Gastrocnemius medialis (tissue), 4 donors: ENCODE measurements around the gene HOXD8. TPM values are rescaled to one million over a fixed set of nuclear protein-coding genes. Genes with fewer than 3 reads are reported as not detected.

Experiments
- ATAC-seq, 2 donors: fragments of 150-250 bp; one replicate each; pipeline ENCODE4 v1.9.1; 2016
- DNase-seq, 2 donors: peaks; one replicate each; pipeline ENCODE4 v3.0.0-alpha.2; 2019
- H3K27ac ChIP-seq, 4 donors: fragments of 200-600 bp; sonication (generic); 1 replicate in 1 of 4; 2 replicates in 3 of 4; pipeline ENCODE4 v1.5.1; 2016 to 2018; ENCODE audit warnings: mild to moderate bottlenecking in 2 of 4, moderate library complexity in 1 of 4
- H3K27me3 ChIP-seq, 3 donors: fragments of 200-600 bp; sonication (generic) in 2 of 3; 1 replicate in 1 of 3; 2 replicates in 2 of 3; pipeline versions ENCODE4 v1.5.1 to v1.6.0; 2016 to 2019; ENCODE audit warnings: mild to moderate bottlenecking in 1 of 3, moderate library complexity in 1 of 3
- H3K36me3 ChIP-seq, 2 donors: fragments of 200-600 bp; sonication (generic) in 1 of 2; one replicate each; pipeline ENCODE4 v1.5.1; 2017 to 2018
- H3K4me1 ChIP-seq, 2 donors: fragments of 200-600 bp; sonication (generic) in 1 of 2; one replicate each; pipeline ENCODE4 v1.5.1; 2016 to 2017; ENCODE audit warnings: mild to moderate bottlenecking in 2 of 2
- H3K4me3 ChIP-seq, 4 donors: fragments of 200-600 bp; sonication (generic) in 3 of 4; 1 replicate in 1 of 4; 2 replicates in 3 of 4; pipeline ENCODE4 v1.5.1; 2016 to 2019; ENCODE audit warnings: mild to moderate bottlenecking in 2 of 4
- H3K9me3 ChIP-seq, 3 donors: fragments of 200-600 bp; sonication (generic) in 2 of 3; 1 replicate in 1 of 3; 2 replicates in 2 of 3; pipeline ENCODE4 v1.5.1; 2016 to 2019
- POLR2A ChIP-seq, 2 donors: fragments of 450-650 bp; IDR thresholded peaks; one replicate each; pipeline ENCODE4 v1.6.1; 2017; ENCODE audit warnings: antibody characterized with exemption in 2 of 2, mild to moderate bottlenecking in 2 of 2, moderate library complexity in 2 of 2
- in situ Hi-C, 4 donors: fragments of 200-750 bp; cut with MboI; loops; one replicate each; pipeline versions ENCODE4 v1.15.0 to v1.8.0; 2017; ENCODE audit warnings: low sequenced_read_pairs in 4 of 4
- intact Hi-C: fragments of 100-400 bp; cut with DNase I; formaldehyde crosslinking; loops from one replicate; pipeline ENCODE4 v1.15.1; 2023; ENCODE audit warnings: low total_unique reads
- total RNA-seq, 4 donors: library from RNA; depleted of rRNA; stranded (reverse); fragments of >200 nt; gene quantifications; one replicate each; pipeline versions ENCODE4 v1.1.0 to v1.2.3, GENCODE V29; 2016
- TF ChIP-seq, protein P1 (sequence below), 5 experiments: fragments of 450-650 bp in 3 of 5; fragments of 200-600 bp in 2 of 5; sonication (generic) in 2 of 5; IDR thresholded peaks in 4 of 5; conservative IDR thresholded peaks in 1 of 5; 1 replicate in 4 of 5; 2 replicates in 1 of 5; pipeline ENCODE4 v1.5.1; 2016 to 2019; ENCODE audit warnings: antibody characterized with exemption in 5 of 5, mild to moderate bottlenecking in 3 of 5, moderate library complexity in 3 of 5

Gene HOXD8
- total RNA-seq, 4 donors from 2014 or later = 4.0 to 12.0 (median 7.2) TPM

DNA sequence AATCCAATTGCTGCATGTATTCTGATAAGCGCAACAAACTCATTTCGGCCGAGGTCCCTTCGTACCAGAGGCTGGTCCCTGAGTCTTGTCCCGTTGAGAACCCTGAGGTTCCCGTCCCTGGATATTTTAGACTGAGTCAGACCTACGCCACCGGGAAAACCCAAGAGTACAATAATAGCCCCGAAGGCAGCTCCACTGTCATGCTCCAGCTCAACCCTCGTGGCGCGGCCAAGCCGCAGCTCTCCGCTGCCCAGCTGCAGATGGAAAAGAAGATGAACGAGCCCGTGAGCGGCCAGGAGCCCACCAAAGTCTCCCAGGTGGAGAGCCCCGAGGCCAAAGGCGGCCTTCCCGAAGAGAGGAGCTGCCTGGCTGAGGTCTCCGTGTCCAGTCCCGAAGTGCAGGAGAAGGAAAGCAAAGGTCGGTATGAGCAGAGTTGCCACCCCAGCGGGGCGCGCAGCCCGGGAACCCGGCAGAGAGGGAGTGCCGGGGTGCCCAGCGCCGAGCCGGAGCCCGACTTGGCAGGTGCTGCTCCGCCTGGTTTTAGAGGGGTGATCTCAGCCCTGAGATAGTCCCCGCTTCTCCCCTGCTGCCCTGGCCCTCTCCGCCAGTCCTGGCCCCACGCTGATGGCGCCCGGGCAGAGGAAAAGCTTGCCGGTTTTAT is 12.2 kb upstream of the HOXD8 start:
- no peak for DNase-seq
- H3K4me3 ChIP-seq = no peak overlapping the region
- H3K27me3 ChIP-seq = peaks cover 95 to 100% (median 100%) of the 10 kb centered on the region in 3 donors
- H3K36me3 ChIP-seq = no peaks in the 10 kb centered on the region
- in situ Hi-C loops (loop anchor here in 2 of 4 donors (25.0 kb wide), 1 partner anchor 695 kb away; no protein-coding TSS in a partner anchor), intact Hi-C loops (no loop called here)
- H3K27ac ChIP-seq = no peak overlapping the region
- ATAC-seq = no peak
- no peak for TF ChIP-seq POLR2A (IDR thresholded peaks at IDR 0.05)
- TF ChIP-seq, protein P1, sequence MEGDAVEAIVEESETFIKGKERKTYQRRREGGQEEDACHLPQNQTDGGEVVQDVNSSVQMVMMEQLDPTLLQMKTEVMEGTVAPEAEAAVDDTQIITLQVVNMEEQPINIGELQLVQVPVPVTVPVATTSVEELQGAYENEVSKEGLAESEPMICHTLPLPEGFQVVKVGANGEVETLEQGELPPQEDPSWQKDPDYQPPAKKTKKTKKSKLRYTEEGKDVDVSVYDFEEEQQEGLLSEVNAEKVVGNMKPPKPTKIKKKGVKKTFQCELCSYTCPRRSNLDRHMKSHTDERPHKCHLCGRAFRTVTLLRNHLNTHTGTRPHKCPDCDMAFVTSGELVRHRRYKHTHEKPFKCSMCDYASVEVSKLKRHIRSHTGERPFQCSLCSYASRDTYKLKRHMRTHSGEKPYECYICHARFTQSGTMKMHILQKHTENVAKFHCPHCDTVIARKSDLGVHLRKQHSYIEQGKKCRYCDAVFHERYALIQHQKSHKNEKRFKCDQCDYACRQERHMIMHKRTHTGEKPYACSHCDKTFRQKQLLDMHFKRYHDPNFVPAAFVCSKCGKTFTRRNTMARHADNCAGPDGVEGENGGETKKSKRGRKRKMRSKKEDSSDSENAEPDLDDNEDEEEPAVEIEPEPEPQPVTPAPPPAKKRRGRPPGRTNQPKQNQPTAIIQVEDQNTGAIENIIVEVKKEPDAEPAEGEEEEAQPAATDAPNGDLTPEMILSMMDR (IDR thresholded peaks at IDR 0.05 in 4 of 5, conservative IDR thresholded peaks at IDR 0.05 in 1 of 5) = no peak
- no peaks in the 10 kb centered on the region for H3K9me3 ChIP-seq
- peaks cover 10 to 12% of the 10 kb centered on the region in 2 donors for H3K4me1 ChIP-seq

DNA sequence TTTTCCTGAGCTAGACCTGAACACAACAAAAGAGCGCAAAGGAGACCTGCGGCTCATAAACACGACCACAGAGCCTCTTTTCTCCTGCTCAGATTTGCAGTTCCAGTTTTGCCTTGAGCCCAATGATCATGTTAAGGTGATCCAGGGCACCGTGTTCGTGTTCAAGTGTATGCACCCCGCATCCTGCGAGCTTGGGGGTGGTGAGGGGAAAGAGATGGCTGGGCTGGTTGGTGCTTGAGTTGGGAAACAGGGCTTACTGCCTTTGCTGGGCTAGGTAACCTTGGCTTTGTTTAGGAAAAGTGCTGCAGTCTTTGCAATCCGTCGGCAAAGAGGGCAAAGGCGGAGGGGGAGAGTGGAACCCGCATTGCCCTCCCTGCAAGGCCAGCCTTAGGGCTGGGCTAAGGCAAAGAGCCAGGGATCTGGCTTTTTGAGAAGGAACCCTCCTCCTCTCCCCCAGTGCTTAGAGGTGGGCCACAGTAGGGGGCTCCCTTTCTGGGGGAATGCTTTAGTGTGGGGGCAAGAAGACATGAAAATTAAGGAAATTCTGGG is 11.6 kb upstream of the HOXD8 start:
- Histone ChIP-seq H3K4me3 (no peak overlapping the region), H3K36me3 (no peaks in the 10 kb centered on the region), H3K27ac (no peak overlapping the region), H3K4me1 (peaks cover 10 to 12% of the 10 kb centered on the region in 2 donors), H3K27me3 (peaks cover 95 to 97% (median 97%) of the 10 kb centered on the region in 3 donors), H3K9me3 (no peaks in the 10 kb centered on the region)
- ATAC-seq (no peak), DNase-seq (no peak)
- in situ Hi-C loops (loop anchor here in 2 of 4 donors (25.0 kb wide), 1 partner anchor 694 kb away; no protein-coding TSS in a partner anchor), intact Hi-C loops (no loop called here)
- no peak for TF ChIP-seq POLR2A (IDR thresholded peaks at IDR 0.05)
- TF ChIP-seq, protein P1 (IDR thresholded peaks at IDR 0.05 in 4 of 5, conservative IDR thresholded peaks at IDR 0.05 in 1 of 5) = no peak

DNA sequence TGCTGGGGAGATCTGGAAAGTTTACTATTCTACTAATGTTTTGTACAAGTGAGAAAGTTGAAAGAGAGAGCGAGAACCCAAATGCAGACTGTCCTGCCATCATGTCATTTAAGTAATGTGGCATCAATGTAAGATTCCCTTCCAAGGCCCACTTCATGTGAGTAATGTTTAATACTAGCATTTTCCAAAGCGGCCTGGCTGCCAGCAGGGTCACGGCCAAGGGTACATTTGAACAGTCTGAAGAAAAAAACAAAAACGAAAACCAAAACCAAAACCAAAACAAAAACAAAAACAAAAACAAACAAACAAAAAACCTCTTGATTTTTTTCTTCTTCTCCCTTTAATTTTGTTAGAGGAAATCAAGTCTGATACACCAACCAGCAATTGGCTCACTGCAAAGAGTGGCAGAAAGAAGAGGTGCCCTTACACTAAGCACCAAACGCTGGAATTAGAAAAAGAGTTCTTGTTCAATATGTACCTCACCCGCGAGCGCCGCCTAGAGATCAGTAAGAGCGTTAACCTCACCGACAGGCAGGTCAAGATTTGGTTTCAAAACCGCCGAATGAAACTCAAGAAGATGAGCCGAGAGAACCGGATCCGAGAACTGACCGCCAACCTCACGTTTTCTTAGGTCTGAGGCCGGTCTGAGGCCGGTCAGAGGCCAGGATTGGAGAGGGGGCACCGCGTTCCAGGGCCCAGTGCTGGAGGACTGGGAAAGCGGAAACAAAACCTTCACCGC is 10.7 kb upstream of the HOXD8 start:
- H3K9me3 ChIP-seq = no peaks in the 10 kb centered on the region
- peaks cover 94 to 95% (median 94%) of the 10 kb centered on the region in 3 donors for H3K27me3 ChIP-seq

More for the DNA sequence above, 10.7 kb upstream of the HOXD8 start:
- Histone ChIP-seq H3K4me3 (peak overlapping the region in 1 of 4 donors; percentile 7), H3K36me3 (no peaks in the 10 kb centered on the region), H3K27ac (no peak overlapping the region), H3K4me1 (peaks cover 12 to 14% of the 10 kb centered on the region in 2 donors)
- ATAC-seq (no peak), DNase-seq (no peak)
- TF ChIP-seq, protein P1 (IDR thresholded peaks at IDR 0.05 in 4 of 5, conservative IDR thresholded peaks at IDR 0.05 in 1 of 5) = peak in 1 of 5 experiments; percentile 37
- no peak for TF ChIP-seq POLR2A (IDR thresholded peaks at IDR 0.05)
- in situ Hi-C loops (loop anchor here in 2 of 4 donors (25.0 kb wide), 1 partner anchor 694 kb away; no protein-coding TSS in a partner anchor), intact Hi-C loops (no loop called here)
